ENCODE measurements around the gene ATXN7L1. TPM values are rescaled to one million over a fixed set of nuclear protein-coding genes. Genes with fewer than 3 reads are reported as not detected.

Gene ATXN7L1
- total RNA-seq, 1 experiment from 2014 or later = 4.0 TPM

DNA sequence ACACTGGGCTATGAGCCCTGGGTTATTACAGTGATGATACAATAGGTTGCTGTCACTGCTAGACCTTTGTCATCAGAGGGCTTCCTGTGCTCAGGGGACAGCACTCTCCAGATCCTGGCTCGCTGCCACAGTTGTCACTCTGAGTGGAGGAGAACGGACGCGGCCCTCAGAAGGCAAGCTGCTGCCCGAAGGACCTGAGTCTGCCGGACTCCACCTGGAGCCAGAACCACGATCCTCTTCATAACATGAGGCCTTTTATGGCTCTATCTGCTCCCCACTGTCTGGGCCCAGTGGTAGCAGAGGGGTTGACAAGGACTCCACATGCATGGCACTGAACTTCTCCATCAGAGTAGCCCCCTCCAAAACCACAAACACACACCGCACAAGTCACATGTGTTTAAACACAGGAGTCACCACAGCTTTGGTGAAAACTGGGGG lies 200.4 kb downstream of the ATXN7L1 start:
- no peak for DNase-seq (ENCODE audit: low read depth)

DNA sequence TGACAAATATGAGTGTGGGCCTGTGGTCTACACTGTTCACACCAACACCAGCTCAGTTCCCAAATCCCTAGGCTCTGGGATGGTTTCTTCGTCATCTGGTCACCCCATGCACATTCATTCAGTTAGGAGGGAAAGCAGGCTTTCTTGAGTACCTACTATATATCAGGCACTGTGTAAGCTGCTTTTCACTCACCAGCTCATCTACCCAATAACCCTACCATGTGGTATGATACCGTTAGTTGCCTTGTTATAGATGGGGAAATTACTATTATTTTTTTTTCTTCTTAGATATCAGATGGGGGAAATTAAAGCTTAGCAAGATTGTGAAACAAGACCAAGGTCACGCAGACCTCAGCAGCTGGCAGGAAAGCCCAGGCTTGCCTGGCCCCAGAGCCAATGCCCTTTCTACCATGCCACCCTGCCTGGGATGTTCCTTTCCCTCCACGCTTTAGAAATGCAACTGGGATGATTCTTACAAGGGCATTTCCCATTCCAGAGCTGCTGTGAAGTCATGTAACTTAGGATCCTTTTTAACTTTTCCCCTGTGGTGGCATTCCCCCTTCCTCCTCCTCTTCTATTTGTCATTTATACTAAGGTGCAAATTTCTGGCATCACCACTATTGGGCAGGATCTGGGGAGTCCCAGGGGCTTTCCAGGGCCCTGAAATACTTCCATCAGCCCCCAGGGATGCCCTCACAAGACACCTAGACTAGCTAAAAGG lies 202.0 kb downstream of the ATXN7L1 start:
- no peak for DNase-seq (ENCODE audit: low read depth)

DNA sequence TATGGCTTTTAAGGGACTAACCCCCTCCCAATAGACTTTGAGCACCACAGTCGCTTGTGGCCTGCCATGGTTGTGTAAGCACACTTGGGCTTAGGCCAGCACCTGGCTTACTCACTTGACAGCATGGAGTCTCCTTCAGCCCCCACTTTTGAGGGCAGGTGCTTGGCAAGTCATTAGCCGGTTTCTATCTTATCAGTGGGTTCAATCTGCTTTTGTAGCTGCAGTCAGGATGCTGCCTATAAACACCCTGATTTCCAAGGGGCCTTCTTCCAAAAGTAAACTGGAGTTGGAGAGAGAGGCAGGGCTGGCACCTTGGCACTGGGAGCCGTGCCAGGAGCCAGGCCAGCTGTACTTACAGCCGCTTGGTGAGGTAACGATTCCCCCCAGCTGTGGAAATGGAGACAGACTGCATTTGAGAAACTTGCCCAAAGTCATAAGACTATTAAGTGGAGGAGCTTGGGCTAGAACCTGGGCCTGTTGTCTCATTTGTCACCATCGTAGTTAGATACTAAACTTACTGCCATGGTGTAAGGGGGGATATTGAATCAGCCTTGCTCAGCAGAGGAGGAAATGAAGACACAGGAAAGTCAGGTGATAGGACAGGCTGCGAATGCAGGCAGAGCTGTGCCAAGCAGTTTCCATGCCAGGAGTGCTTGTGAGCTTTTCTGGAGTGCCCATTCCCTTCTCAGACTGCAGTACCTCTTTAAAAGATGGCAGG lies 202.9 kb downstream of the ATXN7L1 start:
- DNase-seq (ENCODE audit: low read depth) = no peak

DNA sequence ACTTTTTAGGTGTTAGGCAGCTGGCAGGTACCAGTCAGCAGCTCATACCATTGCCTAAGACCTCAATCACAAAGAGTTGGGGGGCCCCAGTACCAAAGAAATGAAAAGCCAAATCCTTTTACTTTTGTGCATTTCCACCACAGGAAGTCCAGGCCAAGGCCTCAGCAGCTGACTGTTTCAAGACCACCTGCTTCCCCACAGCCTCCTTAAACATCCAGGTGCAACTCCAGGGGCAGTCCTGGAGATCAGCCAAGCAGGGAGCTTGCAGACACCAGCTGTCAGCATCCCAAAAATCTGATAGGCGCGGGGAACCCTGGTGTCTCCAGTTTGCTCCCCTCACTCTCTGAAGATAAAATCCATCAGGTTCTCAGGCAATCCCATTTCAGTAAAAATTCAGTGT lies 203.6 kb downstream of the ATXN7L1 start:
- no peak for DNase-seq (ENCODE audit: low read depth)

DNA sequence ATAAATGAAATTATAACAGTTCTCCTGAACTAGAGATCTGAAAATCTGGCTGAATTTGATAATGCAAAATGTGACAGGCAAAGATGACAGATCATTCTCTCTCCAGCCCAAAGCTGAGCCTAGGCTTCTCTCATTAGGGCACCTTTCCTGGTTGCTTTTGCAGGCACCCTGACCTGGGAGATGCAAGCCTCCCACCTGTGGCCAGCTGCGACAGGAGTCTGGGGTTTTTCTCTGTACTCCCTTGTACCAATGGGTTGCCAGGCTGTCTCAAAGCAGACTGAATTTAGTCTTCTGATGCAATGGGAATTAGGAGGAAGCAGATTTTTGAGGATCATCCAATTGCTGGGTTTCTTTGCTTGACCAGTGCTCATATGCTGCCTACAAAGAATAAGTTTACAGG lies 210.1 kb downstream of the ATXN7L1 start:
- no peak for DNase-seq (ENCODE audit: low read depth)

DNA sequence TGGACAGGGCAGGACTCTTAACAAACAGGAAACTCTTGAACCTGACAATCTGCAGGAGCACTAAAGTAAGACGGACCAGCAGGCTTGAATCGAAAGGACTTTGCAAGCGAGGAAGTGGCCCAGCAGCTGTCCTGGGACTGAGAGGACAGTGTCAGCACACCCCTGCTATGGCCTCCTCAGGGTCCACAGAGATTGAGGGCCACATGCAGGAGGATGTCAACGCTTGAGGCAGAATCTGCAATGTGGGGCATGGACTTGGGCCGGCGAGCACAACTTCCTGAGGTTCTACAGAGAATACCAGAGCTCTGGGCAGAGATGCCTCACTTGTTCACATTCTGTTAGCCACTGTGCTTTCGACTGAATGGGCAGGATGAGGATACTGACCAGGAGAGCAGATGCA lies 210.7 kb downstream of the ATXN7L1 start:
- no peak for DNase-seq (ENCODE audit: low read depth)

DNA sequence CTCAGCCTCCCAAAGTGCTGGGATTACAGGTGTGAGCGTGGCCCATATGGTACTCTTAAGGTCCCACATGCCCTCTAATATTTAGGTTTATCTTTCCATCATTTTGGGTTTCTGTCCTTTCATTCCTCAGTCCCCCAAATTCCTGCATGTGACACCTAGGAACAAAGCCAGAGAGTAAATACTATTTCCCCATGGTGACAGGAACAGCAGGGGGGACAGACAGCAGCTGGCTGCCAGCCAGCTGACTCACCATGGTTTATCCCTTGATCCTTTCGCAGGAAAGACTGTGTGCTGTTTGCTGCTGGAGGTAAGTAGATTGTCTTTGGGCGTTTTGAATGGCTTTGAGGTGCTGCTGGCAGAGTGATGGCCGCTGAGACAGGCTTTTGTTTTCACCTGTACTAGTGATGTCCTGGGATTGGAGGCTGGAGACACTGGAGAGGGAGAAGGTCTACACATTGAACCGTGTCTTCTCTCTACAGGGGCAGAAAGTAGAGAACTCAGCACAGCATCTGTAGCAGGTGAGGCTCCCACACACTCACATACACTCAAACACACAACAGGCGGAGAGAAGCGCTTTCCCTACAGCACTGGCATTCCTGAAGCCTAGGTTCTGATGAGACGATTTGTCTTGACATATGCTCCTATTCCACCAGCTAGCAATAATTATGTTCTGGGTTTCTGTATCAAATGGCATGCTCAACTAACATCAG lies 211.4 kb downstream of the ATXN7L1 start:
- DNase-seq (ENCODE audit: low read depth) = peak; percentile 64

DNA sequence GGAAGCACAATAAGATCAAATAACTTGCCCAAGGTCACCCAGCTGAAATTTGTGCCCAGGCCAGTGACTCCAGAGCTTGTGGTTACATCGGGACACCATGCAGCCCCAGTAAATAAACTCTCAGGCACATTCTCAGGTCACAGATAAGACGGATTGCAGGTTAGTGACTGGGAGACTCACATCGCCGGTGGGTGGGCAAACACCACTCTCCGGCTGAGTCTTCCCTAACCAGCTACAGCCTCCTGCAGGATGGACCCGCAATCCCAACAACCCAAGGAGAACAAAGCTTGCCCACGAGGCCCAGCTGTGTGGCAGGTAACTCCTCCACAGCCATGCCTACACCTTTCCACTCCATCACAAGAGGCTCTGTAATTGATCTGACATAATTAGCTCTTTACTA lies 213.4 kb downstream of the ATXN7L1 start:
- DNase-seq (ENCODE audit: low read depth) = no peak

DNA sequence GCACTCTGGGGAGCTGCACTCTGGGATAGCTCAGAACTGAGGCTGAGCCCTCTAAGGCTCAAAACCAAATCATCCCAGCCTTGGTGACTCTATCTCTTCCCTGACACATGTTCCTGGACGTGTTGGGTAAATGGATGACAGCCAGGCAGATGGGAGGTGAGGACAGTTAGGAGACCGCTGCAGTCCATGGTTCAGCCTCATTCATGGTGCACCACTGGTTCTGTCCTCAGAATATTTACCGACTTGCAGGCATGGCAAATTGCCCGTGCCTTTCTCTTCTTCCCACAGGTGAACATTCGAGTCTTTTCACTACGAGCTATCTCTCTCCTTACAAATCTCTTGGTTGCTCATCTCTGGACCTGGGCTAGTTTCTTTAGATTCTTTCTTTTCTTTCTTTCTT lies 214.8 kb downstream of the ATXN7L1 start:
- no peak for DNase-seq (ENCODE audit: low read depth)

DNA sequence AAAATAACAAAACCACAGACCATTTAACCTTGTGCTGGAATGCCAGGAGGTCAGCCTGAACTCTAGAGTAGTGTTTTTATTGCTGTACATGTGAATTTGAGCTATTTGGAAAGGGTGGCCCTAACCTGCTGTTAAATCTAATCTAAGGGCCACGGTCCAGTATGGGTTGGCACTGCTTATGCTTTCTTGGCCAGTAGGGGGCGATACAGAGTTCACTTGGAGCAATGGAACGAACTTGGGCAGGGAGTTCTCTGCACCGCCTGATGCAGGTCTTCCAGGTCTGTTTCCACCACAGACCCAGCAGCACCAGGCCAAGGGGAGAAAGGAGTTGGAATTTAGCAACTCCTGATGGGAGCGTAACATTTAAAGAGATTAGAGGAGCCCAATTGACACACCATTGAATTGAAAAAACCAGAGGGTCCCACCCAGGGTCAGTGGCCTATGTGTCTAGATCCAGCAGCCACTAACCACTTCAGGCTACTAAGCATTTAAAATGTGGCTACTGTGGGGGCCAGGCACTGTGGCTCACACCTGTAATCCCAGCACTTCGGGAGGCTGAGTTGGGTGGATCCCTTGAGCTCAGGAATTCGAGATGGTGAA lies 219.4 kb downstream of the ATXN7L1 start:
- peak; percentile 37 for DNase-seq (ENCODE audit: low read depth)

DNA sequence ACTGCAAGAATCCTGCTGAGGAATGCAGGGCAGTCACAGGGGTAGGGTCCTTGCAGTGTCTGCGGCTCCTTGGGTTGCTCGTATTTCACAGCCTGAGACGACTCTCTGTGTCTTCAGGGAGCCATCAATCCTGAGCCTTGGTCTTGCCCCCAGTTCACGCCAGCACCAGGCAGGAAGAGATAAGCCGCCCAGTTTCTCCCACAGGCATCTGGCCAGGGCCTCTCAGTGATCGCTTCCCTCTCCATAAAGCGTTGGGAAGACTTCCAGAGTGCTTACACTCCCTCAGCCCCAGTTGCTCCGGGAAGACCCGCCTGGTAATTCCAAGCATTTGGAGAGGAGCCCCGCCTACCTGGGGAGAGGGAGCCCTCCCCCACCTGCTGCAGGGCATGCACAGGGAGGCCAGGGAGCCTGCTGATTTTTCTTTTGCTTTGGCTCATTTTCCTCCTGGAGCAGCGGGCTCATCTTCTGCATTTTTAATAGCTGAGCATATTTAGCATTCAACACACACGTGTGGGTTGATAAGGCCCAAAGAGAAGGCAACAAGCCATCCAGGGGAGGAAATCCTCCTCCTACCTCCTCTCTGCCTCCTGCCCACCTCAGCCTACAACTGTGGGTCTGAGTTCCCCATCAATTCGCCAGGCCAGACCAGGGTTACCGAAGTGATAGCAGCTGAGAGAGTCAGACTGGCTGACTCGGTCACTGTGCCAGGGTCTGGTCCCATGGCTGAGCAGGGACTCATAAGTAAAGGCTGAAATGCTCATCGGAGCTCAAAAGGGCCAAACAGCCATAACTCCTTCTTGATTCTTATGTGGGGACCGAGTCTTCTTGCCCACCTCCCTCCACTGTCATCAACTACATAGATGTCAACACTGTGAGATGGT lies 220.7 kb downstream of the ATXN7L1 start:
- no peak for DNase-seq (ENCODE audit: low read depth)

DNA sequence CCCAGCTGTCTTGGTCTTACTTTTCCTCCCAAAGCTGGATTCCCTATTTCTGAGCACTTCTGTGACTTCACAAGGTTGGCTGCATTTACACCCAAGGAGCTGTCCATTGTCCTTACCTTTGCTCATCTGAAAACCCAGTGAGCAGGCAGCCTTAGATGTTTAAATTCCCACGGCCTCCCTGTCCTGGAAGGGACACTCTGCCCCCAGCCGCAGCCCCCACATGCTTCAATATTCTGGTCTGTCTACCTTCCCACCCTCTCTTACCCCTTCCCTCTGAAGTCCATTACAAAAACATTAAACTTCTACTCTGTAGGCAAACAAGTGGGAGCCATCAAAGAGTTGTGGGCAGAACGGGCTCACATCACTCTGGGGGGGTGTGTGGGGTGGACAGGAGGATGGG lies 221.3 kb downstream of the ATXN7L1 start:
- DNase-seq (ENCODE audit: low read depth) = peak; percentile 8

DNA sequence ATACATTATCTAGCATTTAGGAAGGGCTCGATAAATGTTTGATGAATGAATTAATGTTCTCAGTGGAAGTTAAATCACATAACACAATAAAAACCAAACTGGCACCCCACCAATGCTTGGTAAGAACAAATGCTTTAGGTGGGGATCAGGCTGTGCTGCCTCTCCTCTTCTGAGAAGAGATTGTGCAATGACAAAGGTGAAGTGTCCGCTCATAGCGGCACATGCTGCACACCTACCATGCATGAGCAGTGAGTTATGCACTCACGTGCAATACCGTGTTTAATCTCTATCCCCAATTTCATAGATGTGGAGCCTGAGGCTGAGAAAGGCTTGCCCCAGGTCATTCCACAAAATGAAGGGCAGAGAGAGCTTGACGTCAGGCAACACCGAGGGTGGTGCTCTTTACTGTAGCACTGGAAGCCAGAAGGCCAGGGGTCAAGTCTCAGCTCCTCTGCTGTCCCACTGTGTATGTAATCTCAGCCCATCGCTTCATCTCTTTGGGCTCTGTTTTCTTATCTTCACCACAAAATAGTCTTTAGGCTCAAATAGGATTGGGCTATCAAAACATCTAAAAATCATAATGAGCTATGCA lies 222.2 kb downstream of the ATXN7L1 start:
- DNase-seq (ENCODE audit: low read depth) = no peak

DNA sequence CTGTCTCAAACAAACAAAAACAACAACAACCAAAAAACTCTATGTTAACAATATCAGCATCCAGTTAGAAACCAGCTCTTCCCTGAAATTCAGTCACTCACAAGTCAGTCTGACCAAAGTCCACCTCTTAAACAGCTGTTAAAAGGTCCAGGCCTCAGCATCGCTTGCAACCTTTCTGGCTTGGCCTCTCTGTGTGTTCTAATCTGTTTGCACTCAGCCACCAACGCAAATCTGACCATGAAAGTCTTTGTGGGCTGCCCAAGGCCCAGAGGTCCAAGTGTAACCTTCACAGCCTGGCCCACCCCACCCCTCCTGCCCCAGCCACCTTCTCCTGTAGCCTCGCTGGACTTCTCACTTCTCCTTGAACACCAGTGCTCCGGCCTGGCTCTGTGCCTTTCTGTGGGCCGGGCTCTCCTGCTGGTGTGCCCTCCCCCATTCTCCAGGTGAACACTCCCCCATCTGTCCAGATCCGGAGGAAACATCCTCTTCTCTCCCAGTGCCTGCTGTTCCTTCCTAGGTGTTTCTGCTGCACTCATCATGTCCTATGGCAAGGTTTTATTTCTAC lies 222.9 kb downstream of the ATXN7L1 start:
- no peak for DNase-seq (ENCODE audit: low read depth)

DNA sequence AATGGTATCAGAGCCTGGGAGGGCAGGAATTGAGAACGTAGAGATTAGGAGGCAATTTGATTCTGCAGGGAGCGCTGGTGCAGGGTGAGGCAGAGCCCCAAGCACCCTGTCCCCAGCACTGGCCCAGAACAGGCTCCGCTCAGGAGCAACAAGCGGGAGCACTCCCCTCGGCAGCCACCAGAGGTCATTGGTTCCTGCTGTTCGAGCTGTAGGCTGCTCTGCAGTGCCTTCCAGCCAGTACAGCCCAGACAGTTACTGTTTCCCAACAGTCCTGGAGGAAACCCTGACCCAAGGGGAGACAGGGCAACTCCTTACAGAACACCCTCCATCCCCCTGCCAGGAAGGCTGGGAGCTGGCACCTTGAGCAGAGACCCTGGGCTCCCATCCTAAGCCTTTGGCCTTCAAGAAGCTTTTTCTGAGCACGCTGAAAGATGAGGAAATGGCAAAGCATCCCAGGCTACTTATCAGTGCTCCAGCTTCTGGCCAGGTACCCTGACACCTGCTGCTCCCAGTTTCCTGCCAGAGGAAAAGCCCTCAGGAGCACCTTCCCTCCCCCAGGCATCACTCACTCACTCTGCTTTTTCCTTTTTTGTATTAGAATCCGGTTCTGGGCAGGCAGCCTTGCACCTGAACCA lies 223.9 kb downstream of the ATXN7L1 start:
- peak; percentile 57 for DNase-seq (ENCODE audit: low read depth)

DNA sequence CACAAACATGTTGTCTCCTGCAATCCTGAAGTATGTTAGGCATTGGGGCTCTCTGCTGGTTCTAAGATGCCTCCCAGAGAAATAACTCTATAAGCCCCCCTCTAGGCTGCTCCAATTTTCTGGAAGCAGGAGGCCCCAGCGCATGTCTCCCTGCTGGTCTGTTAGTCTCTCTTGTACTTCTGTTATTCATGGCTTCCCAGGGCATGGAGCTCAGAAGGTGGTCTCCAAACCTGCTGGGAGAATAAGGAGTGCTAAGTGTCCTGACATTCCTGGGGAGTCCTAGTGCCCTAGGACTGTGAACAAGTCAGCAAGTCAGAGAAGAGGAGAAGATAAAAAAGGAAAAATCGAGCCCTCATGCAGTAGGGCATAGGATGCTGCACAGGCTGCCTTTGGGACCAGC lies 224.6 kb downstream of the ATXN7L1 start:
- no peak for DNase-seq (ENCODE audit: low read depth)

DNA sequence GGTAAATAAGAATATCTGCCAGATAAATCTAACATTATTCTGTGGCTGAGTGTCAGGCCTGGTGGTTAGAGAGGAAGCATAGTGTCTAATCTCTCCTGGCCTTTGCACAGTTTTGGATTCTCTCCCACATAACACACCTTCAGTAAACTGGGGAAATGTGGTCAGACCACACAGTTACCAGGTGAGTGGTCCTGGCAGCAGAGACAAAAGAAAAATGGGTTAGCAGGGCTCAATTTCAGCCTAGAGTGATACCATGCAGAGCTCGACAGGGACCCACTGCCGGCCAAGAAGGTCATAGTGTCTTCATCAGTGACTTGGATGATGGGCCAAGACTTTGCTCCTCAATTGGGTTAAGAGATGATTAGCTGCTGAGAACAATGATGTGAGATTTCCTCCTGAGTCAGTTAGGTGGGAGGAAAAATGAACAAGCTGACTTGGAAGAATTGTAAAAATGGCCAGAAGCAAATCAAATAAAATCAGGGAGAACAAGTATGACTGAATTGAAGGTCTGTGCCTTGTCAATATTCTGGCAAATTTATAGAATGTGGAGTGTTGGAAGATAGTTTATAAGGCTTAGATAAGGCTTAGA lies 225.9 kb downstream of the ATXN7L1 start:
- no peak for DNase-seq (ENCODE audit: low read depth)

DNA sequence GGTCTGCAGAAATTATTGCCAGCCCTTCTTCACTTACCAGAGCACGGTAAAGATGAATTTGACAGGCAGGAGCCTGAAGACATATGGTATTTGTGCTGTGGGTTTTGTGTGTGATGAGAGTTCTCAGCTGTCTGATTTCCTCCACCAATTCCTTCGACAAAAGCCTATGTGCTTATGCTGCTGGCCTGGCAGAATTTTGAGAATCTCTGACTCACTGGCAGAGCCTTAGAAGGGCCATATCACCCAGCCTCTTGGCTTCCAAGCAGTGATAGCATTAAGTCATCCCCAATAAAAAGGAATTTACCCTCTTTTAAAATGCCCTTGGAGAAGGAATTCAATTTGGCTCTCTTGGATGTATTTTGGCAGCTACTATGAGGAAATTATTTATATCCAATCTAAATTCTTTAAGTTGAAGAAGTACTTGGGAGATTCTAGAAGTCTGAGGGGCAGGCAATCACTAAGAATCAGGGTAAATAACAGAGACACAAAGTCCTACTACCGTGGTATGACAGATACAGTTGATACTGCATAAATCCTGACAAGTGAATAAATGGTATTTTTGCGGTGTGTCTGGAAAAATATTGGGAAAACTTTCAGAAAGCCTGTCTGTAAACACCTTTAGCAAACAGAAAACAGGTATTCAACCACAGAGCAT lies 226.5 kb downstream of the ATXN7L1 start:
- peak; percentile 43 for DNase-seq (ENCODE audit: low read depth)
